ENCODE data around the gene MTHFSD. TPM values are rescaled to one million over a fixed set of nuclear protein-coding genes. Genes with fewer than 3 reads are reported as not detected.

The MTHFSD gene
- total and polyA plus RNA-seq, 2 donors (not counting 3 experiments of a cell fraction or from before 2014, with no cell fraction given): 16.7 to 21.1 TPM

DNA sequence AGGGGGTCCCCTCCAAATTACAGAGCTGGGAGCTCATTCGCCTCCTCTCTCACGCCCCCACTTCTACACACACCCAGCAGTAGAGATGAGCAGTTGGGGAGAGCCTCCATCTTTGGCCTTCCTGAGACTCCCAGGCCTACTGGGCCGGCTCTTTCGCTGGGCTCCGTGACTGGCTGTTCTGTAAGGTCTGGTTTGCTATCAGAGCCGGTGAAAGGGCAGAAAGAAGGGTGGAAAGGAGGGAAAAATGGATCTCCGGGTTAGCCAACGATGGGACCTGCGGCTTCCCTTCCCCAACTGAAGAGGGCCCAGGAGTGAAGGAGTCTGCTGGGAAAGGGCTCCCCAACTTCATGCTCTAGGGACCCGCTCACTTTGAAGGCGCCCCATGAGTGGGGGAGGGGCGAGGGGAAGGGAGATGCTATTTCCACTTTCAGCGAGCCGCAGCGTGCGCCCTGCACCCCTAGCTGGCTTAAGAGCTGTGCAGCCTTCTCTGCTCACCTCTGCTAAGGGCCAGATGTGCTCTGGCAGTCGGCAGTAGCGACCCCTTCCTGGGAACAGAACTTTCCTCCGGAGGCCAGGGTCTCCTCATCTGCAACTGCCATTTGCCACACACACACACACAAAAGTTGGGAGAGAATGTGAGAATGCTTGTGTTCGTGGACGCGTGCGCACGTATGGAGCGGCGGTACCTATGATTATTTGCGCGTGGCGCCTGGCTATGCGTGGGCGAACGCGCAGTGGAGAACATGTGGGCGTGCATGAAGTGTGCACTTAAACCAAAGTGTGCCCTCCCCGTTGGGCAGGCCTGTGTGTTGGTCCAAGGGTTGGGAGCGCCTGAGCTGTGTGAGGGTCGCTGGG is 47.6 kb downstream of the MTHFSD start:
- no peak overlapping the region for H3K27ac ChIP-seq (ENCODE audit: insufficient read depth, low read depth, low read length)
- DNase-seq (ENCODE audit: low read depth, low spot score) (no peak), FAIRE-seq (no peak)
- no peak overlapping the region for H3K4me2 ChIP-seq (ENCODE audit: insufficient read depth, low read length)
- no peaks in the 10 kb centered on the region for H3K36me3 ChIP-seq (ENCODE audit: control insufficient read depth in 2 of 2, extremely low read depth in 1 of 2, insufficient read depth in 2 of 2, low read length in 2 of 2)
- no peaks in the 10 kb centered on the region for H3K9me3 ChIP-seq (replicated peaks; ENCODE audit: control insufficient read depth, insufficient read depth, low read length)
- ChIA-PET CTCF (interaction anchor here (1.0 to 1.7 kb wide), 3 partner anchors 9 to 254 kb away, joined by 3 to 5 read pairs (median 5); no protein-coding TSS in a partner anchor), POLR2A (no interaction called here)
- H3K4me3 ChIP-seq (replicated peaks in 1 of 3; ENCODE audit: insufficient read depth in 1 of 3, low read depth in 1 of 3, low read length in 3 of 3): no peak overlapping the region
- no peaks in the 10 kb centered on the region for H3K79me2 ChIP-seq (ENCODE audit: control insufficient read depth, insufficient read depth, low read length)
- peaks cover 62 to 83% of the 10 kb centered on the region in 2 experiments for H3K27me3 ChIP-seq (ENCODE audit: control insufficient read depth in 2 of 2, insufficient read depth in 2 of 2, low read length in 2 of 2)
- TF ChIP-seq JUN (IDR thresholded peaks at IDR 0.05; ENCODE audit: borderline replicate concordance, insufficient read depth, insufficient read length, low read depth): no peak
- TF ChIP-seq, protein P1, sequence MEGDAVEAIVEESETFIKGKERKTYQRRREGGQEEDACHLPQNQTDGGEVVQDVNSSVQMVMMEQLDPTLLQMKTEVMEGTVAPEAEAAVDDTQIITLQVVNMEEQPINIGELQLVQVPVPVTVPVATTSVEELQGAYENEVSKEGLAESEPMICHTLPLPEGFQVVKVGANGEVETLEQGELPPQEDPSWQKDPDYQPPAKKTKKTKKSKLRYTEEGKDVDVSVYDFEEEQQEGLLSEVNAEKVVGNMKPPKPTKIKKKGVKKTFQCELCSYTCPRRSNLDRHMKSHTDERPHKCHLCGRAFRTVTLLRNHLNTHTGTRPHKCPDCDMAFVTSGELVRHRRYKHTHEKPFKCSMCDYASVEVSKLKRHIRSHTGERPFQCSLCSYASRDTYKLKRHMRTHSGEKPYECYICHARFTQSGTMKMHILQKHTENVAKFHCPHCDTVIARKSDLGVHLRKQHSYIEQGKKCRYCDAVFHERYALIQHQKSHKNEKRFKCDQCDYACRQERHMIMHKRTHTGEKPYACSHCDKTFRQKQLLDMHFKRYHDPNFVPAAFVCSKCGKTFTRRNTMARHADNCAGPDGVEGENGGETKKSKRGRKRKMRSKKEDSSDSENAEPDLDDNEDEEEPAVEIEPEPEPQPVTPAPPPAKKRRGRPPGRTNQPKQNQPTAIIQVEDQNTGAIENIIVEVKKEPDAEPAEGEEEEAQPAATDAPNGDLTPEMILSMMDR (IDR thresholded peaks at IDR 0.05; ENCODE audit: extremely low read depth in 1 of 2, insufficient read depth in 1 of 2, low read depth in 1 of 2, low read length in 2 of 2): no peak
- no peak for TF ChIP-seq POLR2A (IDR thresholded peaks at IDR 0.05; ENCODE audit: low read depth, low read length)
- TF ChIP-seq FOS (IDR thresholded peaks at IDR 0.05; ENCODE audit: borderline replicate concordance, insufficient read depth, low read length): no peak
- no peak for TF ChIP-seq EZH2 (IDR thresholded peaks at IDR 0.05; ENCODE audit: borderline replicate concordance, low read depth, low read length, severe bottlenecking)
- TF ChIP-seq MYC (IDR thresholded peaks at IDR 0.05; ENCODE audit: low read depth, low read length): no peak
- TF ChIP-seq GATA2 (IDR thresholded peaks at IDR 0.05; ENCODE audit: insufficient read depth, insufficient read length, low read depth, low read length): no peak
- TF ChIP-seq, protein P2, sequence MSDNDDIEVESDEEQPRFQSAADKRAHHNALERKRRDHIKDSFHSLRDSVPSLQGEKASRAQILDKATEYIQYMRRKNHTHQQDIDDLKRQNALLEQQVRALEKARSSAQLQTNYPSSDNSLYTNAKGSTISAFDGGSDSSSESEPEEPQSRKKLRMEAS (IDR thresholded peaks at IDR 0.05; ENCODE audit: insufficient read depth, insufficient read length): no peak
- no peak for TF ChIP-seq POLR2AphosphoS5 (IDR thresholded peaks at IDR 0.05; ENCODE audit: insufficient read depth, low read depth, low read length)
- no peak overlapping the region for H3K9ac ChIP-seq (replicated peaks; ENCODE audit: extremely low read depth, insufficient read depth, low read length)
- no peak overlapping the region for H2AFZ ChIP-seq (ENCODE audit: low read depth, low read length)
- intact Hi-C loops (cut with micrococcal nuclease): loop anchor here (2.0 kb wide), 1 partner anchor 167 kb away; no protein-coding TSS in a partner anchor
- no TSS peak for BruUV-seq (replicated peaks)
- no peaks in the 10 kb centered on the region for H4K20me1 ChIP-seq (replicated peaks; ENCODE audit: control insufficient read depth, extremely low read depth, insufficient read depth, low read length)
- H3K4me1 ChIP-seq (ENCODE audit: control insufficient read depth, extremely low read depth, insufficient read depth, low read length): no peaks in the 10 kb centered on the region
- H3K9me1 ChIP-seq (replicated peaks; ENCODE audit: control insufficient read depth, extremely low read depth, insufficient read depth, low read length): no peaks in the 10 kb centered on the region
- dilution Hi-C loops (cut with MboI; ENCODE audit: extremely low pct_ligation_motif_present, low sequenced_read_pairs): no loop called here
